OCI-LY3 (cell line): Measurements from ENCODE around the gene DNAJC7.
"Not testable (repeated sequence)": the region's sequence is repeated elsewhere in the genome, so short reads cannot be mapped to it uniquely, and the experiment has no call there.

Source experiments
- H2AFZ ChIP-seq: fragments of 200-600, 300-600 bp; shearing (Covaris generic); 2 replicates; pipeline ENCODE4 v1.6.0; 2014; ENCODE audit warnings: antibody characterized with exemption, low read depth, low read length
- H3K27ac ChIP-seq: fragments of 200-600, 300-600 bp; sonication (generic); 2 replicates; pipeline ENCODE4 v1.5.1; 2014; ENCODE audit warnings: mild to moderate bottlenecking, low read length, moderate library complexity, mixed read lengths
- H3K27me3 ChIP-seq: fragments of 200-600, 300-600 bp; sonication (generic); 2 replicates; pipeline ENCODE4 v1.6.1; 2014; ENCODE audit warnings: low read depth, low read length, mixed read lengths
- H3K36me3 ChIP-seq: fragments of 200-600, 300-600 bp; sonication (generic); replicated peaks from 2 replicates; pipeline ENCODE3; 2014; ENCODE audit warnings: low read depth, low read length, mixed read lengths
- H3K4me1 ChIP-seq: fragments of 300-600, 200-600 bp; sonication (generic); 2 replicates; pipeline ENCODE4 v1.6.1; 2014; ENCODE audit warnings: low read length, mixed read lengths
- H3K4me2 ChIP-seq: fragments of 200-600, 300-600 bp; sonication (generic); 2 replicates; pipeline ENCODE4 v1.6.1; 2014; ENCODE audit warnings: low read length, mixed read lengths
- H3K4me3 ChIP-seq: fragments of 300-600, 200-600 bp; sonication (generic); 2 replicates; pipeline ENCODE4 v1.5.1; 2014; ENCODE audit warnings: antibody characterized with exemption, mild to moderate bottlenecking, low read length, moderate library complexity
- H3K79me2 ChIP-seq: fragments of 300-600, 200-600 bp; shearing (Covaris generic); 2 replicates; pipeline ENCODE4 v1.6.1; 2014; ENCODE audit warnings: mild to moderate bottlenecking, low read length, mixed read lengths
- H3K9ac ChIP-seq: fragments of 300-600, 200-600 bp; shearing (Covaris generic); 2 replicates; pipeline ENCODE4 v1.6.0; 2014; ENCODE audit warnings: mild to moderate bottlenecking, low read length, moderate library complexity
- H3K9me3 ChIP-seq: fragments of 200-600, 300-600 bp; shearing (Covaris generic); 2 replicates; pipeline ENCODE4 v1.6.1; 2014; ENCODE audit warnings: low read length, mixed read lengths; ENCODE audit not compliant: insufficient read depth
- H4K20me1 ChIP-seq: fragments of 200-600, 300-600 bp; sonication (generic); 2 replicates; pipeline ENCODE4 v1.6.1; 2016; ENCODE audit warnings: low read length, mixed read lengths; ENCODE audit not compliant: insufficient read depth
- CTCF ChIP-seq: fragments of 200-600, 300-600 bp; sonication (generic); IDR thresholded peaks from 2 replicates; pipeline ENCODE4 v1.5.1; 2014; ENCODE audit warnings: antibody characterized with exemption, low read length, low read depth
- EZH2phosphoT487 ChIP-seq: fragments of 200-600 bp; shearing (Covaris generic); IDR thresholded peaks from 2 replicates; pipeline ENCODE4 v1.6.1; 2018; ENCODE audit warnings: antibody characterized with exemption, mixed run types, low read depth

DNAJC7 gene

GRCh38 chr17:42010898-42011516 lies 6.2 kb downstream of the DNAJC7 start:
- Histone ChIP-seq H4K20me1 (peaks cover 52% of the 10 kb centered on the region), H3K4me1 (peaks cover 17% of the 10 kb centered on the region), H3K4me3 (no peak overlapping the region), H3K4me2 (no peak overlapping the region), H3K79me2 (peaks cover 98% of the 10 kb centered on the region), H3K9ac (no peak overlapping the region), H3K9me3 (no peaks in the 10 kb centered on the region), H2AFZ (no peak overlapping the region), H3K27me3 (no peaks in the 10 kb centered on the region), H3K36me3 (peaks cover 12% of the 10 kb centered on the region), H3K27ac (no peak overlapping the region)
- TF ChIP-seq CTCF, result no peak
- TF ChIP-seq EZH2phosphoT487, result no peak

- H3K27me3 ChIP-seq, H3K4me2 ChIP-seq, H3K27ac ChIP-seq, H3K9me3 ChIP-seq, H3K36me3 ChIP-seq, H3K4me3 ChIP-seq, H2AFZ ChIP-seq, H3K9ac ChIP-seq: not testable (repeated sequence)
- Histone ChIP-seq H4K20me1 (peaks cover 55% of the 10 kb centered on the region), H3K4me1 (peaks cover 11% of the 10 kb centered on the region), H3K79me2 (peaks cover 98% of the 10 kb centered on the region)
Measured at GRCh38 chr17:42010266-42010680, 7.0 kb downstream of the DNAJC7 start.

- no peaks in the 10 kb centered on the region for H3K4me1 ChIP-seq
- no peaks in the 10 kb centered on the region for H3K9me3 ChIP-seq
- H3K9ac ChIP-seq, result no peak overlapping the region
- H4K20me1 ChIP-seq, result peaks cover 66% of the 10 kb centered on the region
- H2AFZ ChIP-seq, result no peak overlapping the region
- no peak overlapping the region for H3K4me3 ChIP-seq
- H3K27me3 ChIP-seq, result no peaks in the 10 kb centered on the region
- peaks cover 98% of the 10 kb centered on the region for H3K79me2 ChIP-seq
- H3K27ac ChIP-seq, result no peak overlapping the region
- H3K4me2 ChIP-seq, result no peak overlapping the region
- peaks cover 3% of the 10 kb centered on the region for H3K36me3 ChIP-seq
- TF ChIP-seq CTCF, result peak; percentile 59
- no peak for TF ChIP-seq EZH2phosphoT487
Measured at GRCh38 chr17:42009170-42009569, 8.1 kb downstream of the DNAJC7 start.

GRCh38 chr17:42005166-42005565 lies 12.1 kb downstream of the DNAJC7 start:
- Histone ChIP-seq H3K4me2 (no peak overlapping the region), H3K27me3 (no peaks in the 10 kb centered on the region), H3K4me3 (no peak overlapping the region), H3K27ac (no peak overlapping the region), H3K4me1 (no peaks in the 10 kb centered on the region), H4K20me1 (peaks cover 50% of the 10 kb centered on the region), H2AFZ (no peak overlapping the region), H3K9ac (no peak overlapping the region), H3K79me2 (peaks cover 96% of the 10 kb centered on the region), H3K36me3 (peaks cover 29% of the 10 kb centered on the region), H3K9me3 (no peaks in the 10 kb centered on the region)
- TF ChIP-seq CTCF, result no peak
